ENCODE results near the gene CFAP99.
"Not testable (repeated sequence)": the region's sequence is repeated elsewhere in the genome, so short reads cannot be mapped to it uniquely, and the experiment has no call there.

CFAP99 gene

GRCh38 chr4:2426711-2427275 is 8.0 kb downstream of the CFAP99 start:
- in situ Hi-C loops (cut with HindIII; ENCODE audit: low sequenced_read_pairs) = no loop called here

DNA sequence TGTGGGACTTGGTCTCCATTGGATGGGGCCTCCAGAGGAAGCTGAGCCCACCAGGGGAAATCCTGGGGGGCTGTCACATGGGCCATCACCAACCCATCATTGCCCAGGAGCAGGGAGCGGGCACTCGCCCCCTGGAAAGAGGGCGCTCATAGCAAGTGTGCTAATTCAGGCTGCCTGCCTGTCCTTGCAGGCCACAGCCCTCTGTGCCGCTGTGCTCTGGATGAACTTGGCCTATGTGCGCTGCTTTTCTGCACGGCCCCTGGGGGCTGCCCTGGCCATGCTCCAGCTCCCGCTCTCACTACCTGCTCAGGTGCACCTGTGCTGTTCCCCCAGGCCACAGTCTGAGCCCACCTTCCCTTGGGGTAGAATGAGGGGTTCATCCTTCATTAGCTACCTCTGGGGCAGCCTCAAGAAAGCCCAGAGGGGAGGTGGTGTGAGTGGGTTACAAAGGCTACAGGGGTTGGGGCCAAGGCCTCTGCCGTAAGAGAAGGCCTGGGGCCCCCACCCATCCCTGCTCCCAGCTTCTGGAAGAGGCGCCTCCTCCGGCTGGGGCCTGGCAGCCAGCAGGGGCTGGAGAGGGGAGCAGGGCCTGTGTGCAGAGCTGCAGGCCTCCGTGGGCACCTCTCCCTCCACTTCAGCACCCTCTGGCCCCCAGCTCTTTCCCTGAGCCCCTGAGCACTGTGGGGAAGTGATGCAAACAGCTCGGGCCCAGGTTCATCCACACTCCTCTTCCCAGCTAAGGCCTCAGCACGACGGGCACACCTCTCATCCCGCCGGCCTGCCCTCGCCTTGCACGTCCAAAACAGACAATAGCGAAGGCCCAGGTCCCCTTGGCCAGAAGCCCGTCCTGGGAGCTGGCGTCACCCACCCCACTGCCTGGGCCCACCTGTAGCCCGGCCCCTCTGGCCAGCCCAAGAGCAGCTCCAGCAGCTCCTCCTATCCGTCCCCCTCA is 8.9 kb downstream of the CFAP99 start:
- in situ Hi-C loops (cut with HindIII; ENCODE audit: low sequenced_read_pairs) = no loop called here

GRCh38 chr4:2428496-2429213 is 9.9 kb downstream of the CFAP99 start:
- in situ Hi-C loops (cut with HindIII; ENCODE audit: low sequenced_read_pairs) = no loop called here

DNA sequence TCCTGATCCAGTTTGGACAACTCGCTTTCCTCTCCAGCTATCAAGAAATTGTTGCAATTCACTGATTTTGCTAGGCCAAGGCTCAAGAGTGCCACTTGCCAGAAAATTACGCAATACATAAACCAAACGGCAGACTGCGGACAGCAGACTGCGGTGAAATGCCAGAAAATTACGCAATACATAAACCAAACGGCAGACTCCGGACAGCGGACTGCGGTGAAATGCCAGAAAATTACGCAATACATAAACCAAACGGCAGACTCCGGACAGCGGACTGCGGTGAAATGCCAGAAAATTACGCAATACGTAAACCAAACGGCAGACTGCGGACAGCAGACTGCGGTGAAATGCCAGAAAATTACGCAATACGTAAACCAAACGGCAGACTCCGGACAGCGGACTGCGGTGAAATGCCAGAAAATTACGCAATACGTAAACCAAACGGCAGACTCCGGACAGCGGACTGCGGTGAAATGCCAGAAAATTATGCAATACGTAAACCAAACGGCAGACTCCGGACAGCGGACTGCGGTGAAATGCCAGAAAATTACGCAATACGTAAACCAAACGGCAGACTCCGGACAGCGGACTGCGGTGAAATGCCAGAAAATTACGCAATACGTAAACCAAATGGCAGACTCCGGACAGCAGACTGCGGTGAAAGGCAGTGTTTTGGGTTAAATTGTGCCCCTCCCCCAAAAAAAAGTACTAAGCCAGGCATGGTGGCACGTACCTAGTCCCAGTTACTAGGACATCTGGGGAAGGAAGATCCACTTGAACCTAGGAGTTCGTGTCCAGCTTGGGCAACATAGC is 11.4 kb downstream of the CFAP99 start:
- in situ Hi-C loops (cut with HindIII; ENCODE audit: low sequenced_read_pairs) = not testable (repeated sequence)

DNA sequence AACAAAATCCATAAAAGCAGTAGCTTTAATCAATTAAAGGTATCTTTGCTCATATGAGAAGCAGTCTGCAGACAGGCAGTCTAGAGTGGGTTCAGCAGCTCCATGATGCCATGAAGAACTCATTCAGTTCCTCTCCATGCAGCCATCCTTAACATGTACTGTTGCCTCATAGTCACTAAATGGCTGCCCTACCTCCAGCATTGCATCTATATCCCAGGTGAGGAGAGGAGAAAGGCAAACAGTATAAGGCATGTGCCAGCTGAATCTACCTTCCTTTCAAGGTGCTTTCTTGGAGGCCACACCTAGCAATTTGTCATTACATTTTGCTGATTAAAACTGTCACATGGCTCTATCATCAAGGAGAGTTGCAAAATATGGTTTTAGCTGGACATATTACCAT is 13.2 kb downstream of the CFAP99 start:
- in situ Hi-C loops (cut with HindIII; ENCODE audit: low sequenced_read_pairs) = no loop called here

DNA sequence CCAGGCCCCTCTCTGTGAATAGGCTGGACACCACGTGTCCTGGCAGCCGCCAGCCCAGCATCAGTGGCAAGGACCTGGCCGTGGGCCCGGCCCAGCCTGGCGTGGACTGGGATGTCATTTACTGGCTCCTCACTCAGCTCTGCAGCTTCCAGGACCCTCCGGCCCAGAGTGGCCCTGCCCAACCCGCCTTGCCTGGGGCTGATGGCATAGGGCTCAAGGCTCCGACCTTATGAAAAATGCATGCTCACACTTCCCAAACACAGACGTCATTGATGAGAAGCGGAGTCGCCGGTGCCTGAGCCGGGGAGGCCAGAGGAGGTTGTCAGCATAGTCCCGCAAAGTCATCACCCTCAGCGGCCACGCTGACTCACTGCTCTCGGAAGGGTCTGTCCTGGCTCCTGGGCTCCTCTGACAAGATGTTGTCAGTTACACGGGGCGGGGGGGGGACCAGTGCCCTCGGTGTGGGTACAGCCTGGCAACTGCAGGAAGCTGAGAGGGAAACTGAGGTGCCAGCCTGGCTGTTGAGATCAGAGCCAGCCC is 14.3 kb downstream of the CFAP99 start:
- in situ Hi-C loops (cut with HindIII; ENCODE audit: low sequenced_read_pairs) = no loop called here

DNA sequence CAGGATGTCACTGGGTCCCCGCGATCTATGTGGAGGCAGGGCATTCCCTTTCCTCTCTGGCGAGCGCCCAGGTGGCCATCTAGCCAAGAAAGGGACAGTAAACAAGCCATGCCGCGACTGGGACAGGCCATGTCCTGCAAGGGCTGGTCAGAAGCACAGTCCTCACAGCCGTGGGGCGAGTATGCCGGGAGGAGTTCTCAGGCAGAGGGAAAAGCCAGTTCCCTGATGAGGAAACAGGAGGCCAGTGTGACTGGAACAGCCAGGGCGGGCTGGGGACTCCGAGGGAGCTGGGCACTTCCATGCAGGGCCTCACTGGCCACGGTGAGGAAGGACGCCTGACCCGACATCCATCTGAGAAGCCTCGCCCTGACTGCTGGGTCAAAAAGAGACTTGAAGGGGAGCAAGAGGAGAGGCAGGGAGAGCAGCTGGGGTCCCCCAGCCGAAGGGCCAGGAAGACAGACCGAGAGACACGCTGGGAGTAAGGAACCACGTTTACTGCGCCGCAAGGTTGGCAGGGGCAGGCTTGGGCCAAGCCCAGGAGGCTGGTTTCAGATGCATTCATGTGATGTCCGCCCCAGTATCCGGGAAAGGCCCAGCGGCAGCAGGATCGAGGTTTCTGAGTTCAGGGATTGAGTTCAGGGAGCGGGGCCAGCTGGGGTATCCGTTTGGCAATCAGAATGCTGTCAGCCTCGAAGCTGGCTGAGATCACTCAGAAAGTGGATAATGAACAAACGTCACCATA is 15.0 kb downstream of the CFAP99 start:
- in situ Hi-C loops (cut with HindIII; ENCODE audit: low sequenced_read_pairs) = no loop called here

DNA sequence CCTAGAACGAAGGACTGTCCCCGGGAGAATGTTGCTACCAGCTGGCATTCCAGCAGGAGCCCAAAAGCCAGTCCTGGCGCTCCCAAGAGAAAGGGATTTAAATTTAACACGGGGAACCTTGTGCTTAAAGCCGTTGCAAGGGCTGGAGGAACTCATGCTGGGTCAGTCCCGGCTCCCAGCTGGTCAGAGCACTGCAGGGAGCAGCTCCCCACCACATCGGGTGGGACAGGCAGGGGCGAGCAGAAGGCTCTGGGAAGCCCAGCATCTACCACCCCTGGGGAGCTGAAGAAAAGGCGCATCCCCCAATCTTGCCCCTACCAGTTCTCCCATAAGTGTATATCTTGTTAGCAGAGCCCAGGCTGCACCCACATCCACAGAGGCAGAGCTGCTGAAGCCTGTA is 15.7 kb downstream of the CFAP99 start:
- in situ Hi-C loops (cut with HindIII; ENCODE audit: low sequenced_read_pairs) = no loop called here

DNA sequence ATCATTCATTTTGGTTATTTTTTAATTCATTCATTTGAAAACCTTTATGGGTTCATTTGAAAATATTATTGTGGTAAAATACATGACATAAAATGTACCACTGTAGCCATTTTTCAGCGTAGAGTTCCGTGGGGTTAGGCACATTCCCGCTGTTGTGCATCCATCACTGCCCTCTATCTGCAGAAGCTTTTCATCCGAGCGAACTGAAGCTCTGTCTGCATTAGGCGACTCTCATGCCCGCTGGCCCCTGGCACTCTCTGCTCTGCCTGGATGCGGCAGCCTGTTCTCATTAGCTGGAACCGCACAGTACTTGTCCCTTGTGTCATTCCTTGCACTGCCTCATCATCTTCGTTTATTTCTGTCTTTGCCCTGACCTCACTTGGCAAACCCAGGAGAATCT is 17.5 kb downstream of the CFAP99 start:
- in situ Hi-C loops (cut with HindIII; ENCODE audit: low sequenced_read_pairs) = no loop called here

- in situ Hi-C loops (cut with HindIII; ENCODE audit: low sequenced_read_pairs) = no loop called here
Measured at GRCh38 chr4:2436761-2437474, 18.2 kb downstream of the CFAP99 start.

GRCh38 chr4:2437475-2438215 is 18.9 kb downstream of the CFAP99 start:
- in situ Hi-C loops (cut with HindIII; ENCODE audit: low sequenced_read_pairs) = no loop called here

GRCh38 chr4:2438822-2439718 is 20.3 kb downstream of the CFAP99 start:
- in situ Hi-C loops (cut with HindIII; ENCODE audit: low sequenced_read_pairs) = no loop called here

- in situ Hi-C loops (cut with HindIII; ENCODE audit: low sequenced_read_pairs) = no loop called here
Measured at GRCh38 chr4:2441393-2442174, 22.8 kb downstream of the CFAP99 start.

GRCh38 chr4:2442175-2442993 is 23.6 kb downstream of the CFAP99 start:
- in situ Hi-C loops (cut with HindIII; ENCODE audit: low sequenced_read_pairs) = no loop called here

DNA sequence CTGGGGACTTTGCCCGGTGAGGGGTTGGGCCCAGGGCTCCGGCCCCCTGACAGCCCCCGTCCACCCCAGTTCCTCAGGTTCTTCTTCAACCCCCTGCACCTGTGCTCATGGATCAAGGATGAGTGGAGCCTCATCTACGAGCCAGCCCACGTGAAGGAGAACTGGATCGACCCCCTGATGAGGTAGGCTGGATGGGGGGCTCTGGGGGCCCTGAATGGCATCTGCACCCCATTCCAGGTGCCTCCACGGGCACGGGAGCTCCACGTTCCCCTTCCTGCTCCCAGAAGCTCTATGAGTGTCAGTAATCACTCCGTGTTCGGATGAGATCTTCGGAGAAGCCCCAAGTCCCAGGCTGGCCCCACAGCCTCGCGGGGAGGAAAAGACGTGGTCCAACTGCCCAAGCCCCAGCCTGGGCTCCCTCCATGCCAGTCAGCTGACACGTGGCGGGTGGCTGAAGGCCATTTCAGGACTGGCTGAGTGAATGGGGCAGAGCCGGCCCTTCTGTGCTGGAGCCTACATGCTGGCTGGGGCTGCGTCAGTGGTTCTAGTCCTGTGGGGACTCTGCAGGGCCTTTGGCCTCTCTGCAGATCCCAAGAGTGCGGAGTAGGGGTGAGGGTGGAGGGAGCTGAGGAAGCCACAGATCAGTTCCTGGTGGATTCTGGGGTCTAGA is 24.4 kb downstream of the CFAP99 start:
- in situ Hi-C loops (cut with HindIII; ENCODE audit: low sequenced_read_pairs) = no loop called here
